Measurements from ENCODE around the gene SYNGAP1. TPM values are rescaled to one million over a fixed set of nuclear protein-coding genes. Genes with fewer than 3 reads are reported as not detected.

Gene SYNGAP1
- polyA plus RNA-seq, 2 of the 4 experiments (the other 2 are of a cell fraction) = 2.2 to 10.8 TPM

GRCh38 chr6:33391922-33392594 lies 27.8 kb upstream of the SYNGAP1 start:
- CTCF ChIA-PET = no interaction called here
- Histone ChIP-seq H3K27ac (peak overlapping the region; percentile 74 to 94), H3K4me2 (peak overlapping the region; percentile 91), H3K4me1 (peaks cover 31% of the 10 kb centered on the region), H3K9me3 (no peaks in the 10 kb centered on the region), H3K4me3 (peak overlapping the region; percentile 81)
- FAIRE-seq (no peak), ATAC-seq (peak in 1 of 2 experiments; percentile 26; a peak in 5 of 6 replicates), DNase-seq (ENCODE audit: low read depth in 1 of 2, low spot score in 1 of 2) (no peak)
- POLR2A ChIA-PET = no interaction called here
- TF ChIP-seq MYC (IDR thresholded peaks at IDR 0.05; ENCODE audit: borderline replicate concordance, low read length) (no peak), SMC3 (IDR thresholded peaks at IDR 0.05) (no peak), KDM5A (IDR thresholded peaks at IDR 0.05) (no peak), PHF8 (IDR thresholded peaks at IDR 0.05; ENCODE audit: borderline replicate concordance, low read depth) (0 out of 2 replicates have a peak, but pooled peaks have one; percentile 22), CHD4 (IDR thresholded peaks at IDR 0.05; ENCODE audit: borderline replicate concordance) (no peak)
- 1% methylated on average over 17 of the region's 31 CpGs for WGBS (ENCODE audit: missing lambda C conversion rate)

- H3K9me3 ChIP-seq = no peaks in the 10 kb centered on the region
- H3K4me1 ChIP-seq = peaks cover 31% of the 10 kb centered on the region
- no peak for DNase-seq (ENCODE audit: low read depth in 1 of 2, low spot score in 1 of 2)
- POLR2A ChIA-PET = no interaction called here
- FAIRE-seq = no peak
- 12% methylated on average over 5 of the region's 5 CpGs for WGBS (ENCODE audit: missing lambda C conversion rate)
- TF ChIP-seq MYC (IDR thresholded peaks at IDR 0.05; ENCODE audit: borderline replicate concordance, low read length) (no peak), HES2 (IDR thresholded peaks at IDR 0.05) (no peak), SMC3 (IDR thresholded peaks at IDR 0.05) (no peak), RARB (CRISPR knock-in tag; IDR thresholded peaks at IDR 0.05) (no peak)
- CTCF ChIA-PET = no interaction called here
- H3K27ac ChIP-seq = peak overlapping the region; percentile 74 to 94
- ATAC-seq = no peak
- H3K4me3 ChIP-seq = peak overlapping the region; percentile 81
- H3K4me2 ChIP-seq = peak overlapping the region; percentile 91
Observed at GRCh38 chr6:33392595-33392948, 27.3 kb upstream of the SYNGAP1 start.

- H3K4me2 ChIP-seq = peak overlapping the region; percentile 91
- POLR2A ChIA-PET = no interaction called here
- H3K4me3 ChIP-seq = peak overlapping the region; percentile 81
- DNase-seq (ENCODE audit: low read depth in 1 of 2, low spot score in 1 of 2) (no peak), FAIRE-seq (no peak), ATAC-seq (no peak)
- peak overlapping the region; percentile 74 to 94; a peak in 3 of 6 replicates for H3K27ac ChIP-seq
- TF ChIP-seq TFCP2L1 (CRISPR knock-in tag; IDR thresholded peaks at IDR 0.05) (no peak), JUN (IDR thresholded peaks at IDR 0.05) (no peak), POLR2A (IDR thresholded peaks at IDR 0.05; ENCODE audit: low read length) (no peak), RCOR1 (IDR thresholded peaks at IDR 0.05; ENCODE audit: low read depth, low read length) (no peak), NPAS2 (CRISPR knock-in tag; IDR thresholded peaks at IDR 0.05; ENCODE audit: borderline replicate concordance) (no peak), RAD21 (conservative IDR thresholded peaks at IDR 0.05 in 1 of 2, IDR thresholded peaks at IDR 0.05 in 1 of 2) (no peak), REST (IDR thresholded peaks at IDR 0.05) (no peak), TP53 (CRISPR knock-in tag; IDR thresholded peaks at IDR 0.05) (no peak), HMGXB4 (CRISPR knock-in tag; IDR thresholded peaks at IDR 0.05; ENCODE audit: borderline replicate concordance) (no peak)
- 48% methylated on average over 3 of the region's 3 CpGs for WGBS (ENCODE audit: missing lambda C conversion rate)
- peaks cover 31% of the 10 kb centered on the region for H3K4me1 ChIP-seq
- H3K9me3 ChIP-seq = no peaks in the 10 kb centered on the region
- CTCF ChIA-PET = no interaction called here
Observed at GRCh38 chr6:33392979-33393378, 26.9 kb upstream of the SYNGAP1 start.
